CD4-positive, alpha-beta memory T cell (primary cell): ENCODE measurements around the gene GRIP2. TPM values are rescaled to one million over a fixed set of nuclear protein-coding genes. Genes with fewer than 3 reads are reported as not detected.
A peak's percentile ranks its signal among the peaks of the same experiment; 100 is the strongest.

Experiments used
- CTCF ChIA-PET: fragments of 350-600 bp; sonication (Branson Sonifier 250); formaldehyde crosslinking; loops from one replicate; lab custom pipeline; 2021; ENCODE audit warnings: inconsistent platforms; ENCODE audit not compliant: partially characterized antibody; lab: Charles Lee
- POLR2A ChIA-PET: fragments of 350-600 bp; sonication (Branson Sonifier 250); formaldehyde crosslinking; loops from one replicate; lab custom pipeline; 2021; ENCODE audit not compliant: partially characterized antibody; lab: Charles Lee
- DNase-seq, 5 donors: peaks; one replicate each; pipeline versions ENCODE4 v3.0.0 to v3.0.0-alpha.2; 2020 to 2022; ENCODE audit warnings: mixed read lengths in 1 of 5
- H3K27ac ChIP-seq: one replicate; pipeline ENCODE4 v1.7.0; 2013; ENCODE audit warnings: low read depth, low read length
- H3K27me3 ChIP-seq: 2 replicates; pipeline ENCODE4 v1.7.0; 2013; ENCODE audit warnings: mild to moderate bottlenecking, low read length, moderate library complexity; ENCODE audit not compliant: insufficient read depth
- H3K36me3 ChIP-seq: 2 replicates; pipeline ENCODE4 v1.7.0; 2013; ENCODE audit warnings: mild to moderate bottlenecking, low read length, moderate library complexity; ENCODE audit not compliant: insufficient read depth
- H3K4me1 ChIP-seq: 2 replicates; pipeline ENCODE4 v1.7.0; 2013; ENCODE audit warnings: mild to moderate bottlenecking, low read length, moderate library complexity; ENCODE audit not compliant: insufficient read depth
- H3K4me3 ChIP-seq, 2 donors: one replicate each; pipeline ENCODE4 v1.7.0; 2013; ENCODE audit warnings: low read length in 2 of 2, mild to moderate bottlenecking in 1 of 2
- H3K9me3 ChIP-seq, 2 donors: one replicate each; pipeline ENCODE4 v1.7.0; 2013; ENCODE audit warnings: low read length in 2 of 2, control low read depth in 1 of 2; ENCODE audit not compliant: control insufficient read depth in 1 of 2
- H3K27ac Mint-ChIP-seq, 7 donors: one replicate each; pipeline ENCODE4 v1.8.0; 2020 to 2021; ENCODE audit warnings: mixed read lengths in 7 of 7, mild to moderate bottlenecking in 6 of 7, inconsistent platforms in 3 of 7, moderate library complexity in 3 of 7
- H3K27me3 Mint-ChIP-seq, 2 donors: one replicate each; pipeline ENCODE4 v1.8.0; 2020 to 2021; ENCODE audit warnings: mixed read lengths in 2 of 2
- H3K36me3 Mint-ChIP-seq, 2 donors: one replicate each; pipeline ENCODE4 v1.8.0; 2020 to 2021; ENCODE audit warnings: mixed read lengths in 2 of 2, inconsistent platforms in 1 of 2, mild to moderate bottlenecking in 1 of 2
- H3K4me1 Mint-ChIP-seq, 4 donors: one replicate each; pipeline ENCODE4 v1.8.0; 2020 to 2021; ENCODE audit warnings: mixed read lengths in 4 of 4, mild to moderate bottlenecking in 1 of 4
- H3K4me3 Mint-ChIP-seq, 8 donors: one replicate each; pipeline ENCODE4 v1.8.0; 2020 to 2021; ENCODE audit warnings: mixed read lengths in 8 of 8, mild to moderate bottlenecking in 7 of 8, moderate library complexity in 6 of 8, inconsistent platforms in 3 of 8
- H3K9me3 Mint-ChIP-seq, 8 donors: one replicate each; pipeline ENCODE4 v1.8.0; 2020 to 2021; ENCODE audit warnings: mixed read lengths in 8 of 8, mild to moderate bottlenecking in 5 of 8, inconsistent platforms in 3 of 8, moderate library complexity in 1 of 8
- intact Hi-C: fragments of 100-400 bp; cut with micrococcal nuclease; formaldehyde crosslinking; loops from one replicate; pipeline ENCODE4 v1.15.1; 2023
- polyA plus RNA-seq, 2 donors: library from polyadenylated mRNA; unstranded; fragments of 300-500 nt; fragmentation: Illumina TruSeq; gene quantifications; one replicate each; pipeline ENCODE4 v1.2.3, GENCODE V29; 2021
- total RNA-seq, 2 experiments: library from RNA; stranded (reverse); gene quantifications; one replicate each; pipeline ENCODE4 v1.2.3, GENCODE V29; 2021

GRIP2 gene
- total and polyA plus RNA-seq, 4 experiments from 2014 or later: not detected

DNA sequence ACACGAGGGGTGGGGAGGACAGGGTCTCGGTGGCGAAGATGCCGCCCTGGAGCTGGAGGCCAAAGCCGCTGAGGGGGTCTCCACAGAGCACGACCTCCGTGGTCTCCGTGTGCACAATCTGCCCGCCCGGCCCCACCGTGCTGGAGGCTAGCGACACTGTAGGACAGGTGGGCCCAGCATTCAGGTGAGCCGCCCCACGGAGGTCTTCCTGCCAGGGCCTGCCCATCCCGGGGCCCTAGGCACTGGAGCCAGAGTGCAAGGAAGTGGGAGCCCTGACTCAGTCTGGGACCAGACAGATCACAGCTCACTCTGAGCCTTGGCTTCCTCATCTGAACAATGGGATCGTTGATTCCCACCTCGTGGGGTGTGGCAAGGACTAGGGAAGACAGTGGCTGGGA lies 25.8 kb downstream of the GRIP2 start:
- no peak overlapping the region for H3K27ac ChIP-seq
- Mint-ChIP-seq H3K4me3 (no peak overlapping the region), H3K4me1 (no peaks in the 10 kb centered on the region), H3K36me3 (no peaks in the 10 kb centered on the region), H3K27ac (no peak overlapping the region), H3K27me3 (peaks cover 0 to 1% of the 10 kb centered on the region in 2 donors), H3K9me3 (peaks cover 0 to 2% (median 0%) of the 10 kb centered on the region in 8 donors)
- no peaks in the 10 kb centered on the region for H3K9me3 ChIP-seq
- no peaks in the 10 kb centered on the region for H3K36me3 ChIP-seq
- ChIA-PET CTCF (interaction anchor here (1.4 kb wide), 1 partner anchor 14 kb away, joined by 3 read pairs; no protein-coding TSS in a partner anchor), POLR2A (no interaction called here)
- no peak for DNase-seq
- no peaks in the 10 kb centered on the region for H3K4me1 ChIP-seq
- no peak overlapping the region for H3K4me3 ChIP-seq
- intact Hi-C loops: no loop called here
- no peaks in the 10 kb centered on the region for H3K27me3 ChIP-seq

- Histone ChIP-seq H3K27me3 (no peaks in the 10 kb centered on the region), H3K4me1 (no peaks in the 10 kb centered on the region), H3K27ac (no peak overlapping the region), H3K36me3 (no peaks in the 10 kb centered on the region), H3K9me3 (no peaks in the 10 kb centered on the region), H3K4me3 (no peak overlapping the region)
- Mint-ChIP-seq H3K36me3 (no peaks in the 10 kb centered on the region), H3K27me3 (peaks cover 0 to 2% of the 10 kb centered on the region in 2 donors), H3K4me1 (peaks cover 0 to under 1% (median 0%) of the 10 kb centered on the region in 4 donors), H3K4me3 (no peak overlapping the region), H3K9me3 (peaks cover 0 to 2% (median 0%) of the 10 kb centered on the region in 8 donors), H3K27ac (no peak overlapping the region)
- intact Hi-C loops: no loop called here
- ChIA-PET CTCF (interaction anchor here (0.9 to 1.5 kb wide), 3 partner anchors 13 to 253 kb away, joined by 3 to 4 read pairs (median 3); no protein-coding TSS in a partner anchor), POLR2A (no interaction called here)
- no peak for DNase-seq
These were observed 26.4 kb downstream of the GRIP2 start for GRCh38 chr3:14513566-14514322.

- Histone ChIP-seq H3K27ac (no peak overlapping the region), H3K36me3 (no peaks in the 10 kb centered on the region), H3K4me1 (no peaks in the 10 kb centered on the region), H3K27me3 (no peaks in the 10 kb centered on the region), H3K4me3 (no peak overlapping the region), H3K9me3 (no peaks in the 10 kb centered on the region)
- H3K4me1 Mint-ChIP-seq: peaks cover 0 to 2% (median under 1%) of the 10 kb centered on the region in 4 donors
- no peak for DNase-seq
- no peak overlapping the region for H3K27ac Mint-ChIP-seq
- peaks cover 0 to 2% of the 10 kb centered on the region in 2 donors for H3K27me3 Mint-ChIP-seq
- CTCF ChIA-PET: interaction anchor here (0.9 to 1.5 kb wide), 3 partner anchors 12 to 252 kb away, joined by 3 to 4 read pairs (median 3); no protein-coding TSS in a partner anchor
- peaks cover 0 to 2% (median 0%) of the 10 kb centered on the region in 8 donors for H3K9me3 Mint-ChIP-seq
- H3K4me3 Mint-ChIP-seq: no peak overlapping the region
- H3K36me3 Mint-ChIP-seq: no peaks in the 10 kb centered on the region
- POLR2A ChIA-PET: no interaction called here
- intact Hi-C loops: no loop called here
These were observed 27.2 kb downstream of the GRIP2 start for GRCh38 chr3:14512942-14513327.

DNA sequence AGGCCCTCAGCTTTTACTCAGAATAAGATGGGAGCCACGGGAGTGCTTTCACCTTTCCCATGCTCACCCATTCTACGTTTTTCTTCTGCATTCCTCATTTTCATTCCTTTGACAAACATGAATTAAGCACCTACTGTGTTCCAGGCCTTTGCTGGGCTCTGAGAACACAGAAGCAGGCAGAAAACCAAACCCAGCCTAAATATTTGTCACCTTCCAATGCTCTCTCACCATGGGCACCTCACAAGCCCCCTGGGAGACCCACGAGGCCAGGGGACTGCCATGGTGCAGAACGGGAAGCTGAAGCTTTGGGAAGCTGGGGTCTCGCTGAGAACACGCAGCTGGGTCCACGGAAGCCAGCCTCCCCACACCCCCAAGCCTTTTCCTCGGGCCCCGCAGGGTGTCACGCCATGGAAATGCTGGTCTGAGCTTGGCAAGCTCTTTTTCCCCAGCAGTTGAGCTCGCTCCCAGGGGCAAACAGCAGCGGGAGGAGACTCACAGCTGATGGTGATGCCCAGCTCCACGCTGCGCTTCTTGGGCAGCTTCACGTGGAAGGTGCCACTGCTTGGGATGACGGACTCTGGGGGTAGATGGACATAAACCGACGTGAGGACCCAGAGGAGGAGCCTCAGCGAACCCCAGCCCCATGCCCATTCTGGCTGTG lies 27.7 kb downstream of the GRIP2 start:
- Histone ChIP-seq H3K9me3 (no peaks in the 10 kb centered on the region), H3K4me1 (no peaks in the 10 kb centered on the region), H3K27me3 (no peaks in the 10 kb centered on the region), H3K4me3 (no peak overlapping the region), H3K27ac (no peak overlapping the region), H3K36me3 (no peaks in the 10 kb centered on the region)
- Mint-ChIP-seq H3K27me3 (peaks cover 0 to 2% of the 10 kb centered on the region in 2 donors), H3K4me3 (no peak overlapping the region), H3K4me1 (peaks cover 0 to 2% (median under 1%) of the 10 kb centered on the region in 4 donors), H3K9me3 (peaks cover 0 to 2% (median 0%) of the 10 kb centered on the region in 8 donors), H3K27ac (no peak overlapping the region), H3K36me3 (no peaks in the 10 kb centered on the region)
- ChIA-PET POLR2A (no interaction called here), CTCF (interaction anchor here (1.3 to 2.5 kb wide), 4 partner anchors 11 to 408 kb away, joined by 4 to 9 read pairs (median 6); partner anchors contain the start of gene GRIP2)
- DNase-seq: no peak
- intact Hi-C loops: no loop called here

- H3K4me3 ChIP-seq: no peak overlapping the region
- H3K4me1 ChIP-seq: no peaks in the 10 kb centered on the region
- intact Hi-C loops: no loop called here
- no peak overlapping the region for H3K4me3 Mint-ChIP-seq
- H3K36me3 ChIP-seq: no peaks in the 10 kb centered on the region
- ChIA-PET CTCF (interaction anchor here (1.3 to 2.5 kb wide), 4 partner anchors 12 to 409 kb away, joined by 3 to 9 read pairs (median 6); partner anchors contain the start of gene GRIP2), POLR2A (no interaction called here)
- H3K27ac ChIP-seq: no peak overlapping the region
- no peaks in the 10 kb centered on the region for H3K36me3 Mint-ChIP-seq
- H3K9me3 ChIP-seq: no peaks in the 10 kb centered on the region
- no peaks in the 10 kb centered on the region for H3K27me3 ChIP-seq
- DNase-seq: no peak
- H3K27ac Mint-ChIP-seq: peak overlapping the region in 1 of 7 donors; percentile 66
- peaks cover 0 to 2% of the 10 kb centered on the region in 2 donors for H3K27me3 Mint-ChIP-seq
- H3K4me1 Mint-ChIP-seq: peaks cover 0 to 2% (median under 1%) of the 10 kb centered on the region in 4 donors
- H3K9me3 Mint-ChIP-seq: no peaks in the 10 kb centered on the region
These were observed 28.4 kb downstream of the GRIP2 start for GRCh38 chr3:14511623-14512280.

DNA sequence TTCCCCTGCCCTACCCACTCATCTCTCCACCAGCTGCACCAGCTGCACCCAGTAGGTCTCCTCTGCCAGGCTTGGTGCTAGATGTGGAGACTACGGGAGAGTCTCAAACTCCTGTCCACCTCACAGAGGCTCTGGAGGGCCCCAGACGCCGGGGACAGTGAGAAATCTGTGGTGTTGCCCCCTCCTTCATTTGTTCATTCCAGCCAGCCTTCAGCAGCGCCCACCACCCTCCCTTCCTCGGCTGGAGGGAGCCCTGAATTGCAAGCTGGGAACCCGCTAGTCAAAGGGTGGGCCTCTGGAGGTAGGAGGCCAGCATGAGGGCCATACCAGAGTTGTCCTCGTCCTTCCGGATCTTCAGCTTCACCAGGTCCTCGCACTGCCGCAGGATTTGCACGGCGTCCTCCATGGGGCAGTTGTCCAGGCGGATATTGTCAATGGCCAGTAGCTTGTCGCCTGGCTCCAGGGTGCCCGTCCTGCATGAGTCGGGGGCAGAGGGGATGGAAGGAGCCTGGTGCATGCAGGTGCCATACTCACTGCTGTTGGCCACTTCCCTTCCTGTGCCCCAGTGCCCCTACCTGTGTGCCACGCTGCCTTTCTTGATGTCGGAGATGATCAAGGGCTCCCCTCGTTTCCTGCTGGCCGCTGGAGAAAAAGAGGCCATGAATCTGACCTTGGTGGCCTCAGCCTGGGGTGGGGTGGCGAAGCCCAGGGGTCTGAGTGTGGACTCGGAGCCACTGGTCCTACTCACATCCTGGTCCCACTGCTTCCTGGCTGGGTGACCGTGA lies 29.1 kb downstream of the GRIP2 start:
- Histone ChIP-seq H3K4me1 (no peaks in the 10 kb centered on the region), H3K27ac (no peak overlapping the region), H3K27me3 (no peaks in the 10 kb centered on the region), H3K9me3 (no peaks in the 10 kb centered on the region), H3K36me3 (no peaks in the 10 kb centered on the region), H3K4me3 (no peak overlapping the region)
- intact Hi-C loops: no loop called here
- Mint-ChIP-seq H3K4me1 (peaks cover 0 to 2% (median under 1%) of the 10 kb centered on the region in 4 donors), H3K27me3 (peaks cover 0 to 2% of the 10 kb centered on the region in 2 donors), H3K36me3 (no peaks in the 10 kb centered on the region), H3K27ac (no peak overlapping the region), H3K9me3 (no peaks in the 10 kb centered on the region), H3K4me3 (no peak overlapping the region)
- no peak for DNase-seq
- ChIA-PET POLR2A (no interaction called here), CTCF (interaction anchor here (1.3 to 3.0 kb wide), 5 partner anchors 8 to 410 kb away, joined by 3 to 18 read pairs (median 6); partner anchors contain the start of gene GRIP2)
